Measurements from ENCODE around the gene CTSK.

CTSK gene

DNA sequence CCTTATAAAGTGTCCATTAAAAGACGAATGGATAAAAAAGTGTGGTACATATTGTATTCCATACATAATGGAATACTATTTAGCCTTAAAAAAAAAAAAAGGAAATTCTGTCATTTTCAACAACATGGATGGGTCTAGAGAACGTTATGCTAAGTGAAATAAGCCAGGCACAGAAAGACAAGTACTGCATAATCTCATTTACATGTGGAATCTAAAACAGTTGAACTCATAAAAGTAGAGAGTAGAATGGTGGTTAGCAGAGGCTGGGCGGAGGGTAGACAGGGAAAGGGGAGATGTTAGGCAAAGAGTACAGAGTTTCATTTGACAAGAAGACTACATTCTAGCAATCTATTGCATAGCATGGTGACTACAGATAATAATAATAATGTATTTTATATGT is 45.0 kb downstream of the CTSK start:
- DNase-seq (ENCODE audit: low spot score) (no peak), FAIRE-seq (no peak)

DNA sequence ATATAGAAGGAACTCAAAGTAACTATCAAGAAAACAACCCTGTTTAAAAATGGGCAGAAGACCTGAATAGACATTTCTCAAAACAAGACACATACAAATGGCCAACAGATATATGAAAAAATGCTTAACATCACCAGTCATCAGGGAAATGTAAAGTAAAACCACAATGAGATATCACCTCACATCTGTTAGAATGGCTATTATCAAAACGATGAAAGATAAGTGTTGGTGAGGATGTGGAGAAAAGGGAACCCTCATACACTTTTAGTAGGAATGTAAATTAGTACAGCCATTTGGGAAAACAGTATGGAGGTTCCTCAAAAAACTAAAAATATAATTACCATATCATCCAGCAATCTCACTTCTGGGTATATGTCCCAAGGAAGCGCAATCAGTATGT is 45.5 kb downstream of the CTSK start:
- DNase-seq (ENCODE audit: low spot score) (no peak), FAIRE-seq (no peak)

DNA sequence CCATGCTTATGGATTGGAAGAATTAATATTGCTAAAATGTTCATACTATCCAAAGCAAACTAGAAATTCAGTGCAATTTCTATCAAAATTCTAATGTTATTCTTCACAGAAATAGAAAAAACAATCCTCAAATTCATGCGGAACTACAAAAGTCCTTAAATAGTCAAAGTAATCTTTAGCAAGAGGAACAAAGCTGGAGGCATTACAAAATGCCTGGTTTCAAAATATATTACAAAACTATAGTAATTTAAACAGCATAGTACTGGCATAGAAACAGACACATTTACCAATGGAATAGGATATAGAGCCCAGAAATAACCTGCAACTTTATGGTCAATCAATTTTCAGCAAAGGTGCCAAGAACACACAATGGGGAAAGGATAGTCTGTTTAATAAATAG is 46.3 kb downstream of the CTSK start:
- FAIRE-seq (no peak), DNase-seq (ENCODE audit: low spot score) (no peak)

DNA sequence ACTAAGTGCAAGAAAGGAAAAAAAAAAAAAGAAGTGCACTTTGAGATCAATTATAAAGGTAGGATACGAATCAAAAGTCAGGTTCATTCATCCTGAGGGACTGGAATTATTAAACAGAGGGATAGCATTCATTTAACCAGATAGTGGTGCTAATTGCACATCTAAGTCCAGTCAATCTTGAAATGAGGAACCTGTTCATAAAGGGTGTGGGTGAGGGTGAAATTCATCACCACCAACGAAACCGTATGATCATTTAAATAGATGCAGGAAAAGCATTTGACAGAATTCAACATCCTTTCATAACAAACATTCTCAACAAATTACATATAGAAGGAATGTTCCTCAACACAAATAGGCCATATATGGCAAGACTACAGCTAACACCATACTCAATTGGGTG is 48.0 kb downstream of the CTSK start:
- DNase-seq (ENCODE audit: low spot score) (no peak), FAIRE-seq (no peak)

DNA sequence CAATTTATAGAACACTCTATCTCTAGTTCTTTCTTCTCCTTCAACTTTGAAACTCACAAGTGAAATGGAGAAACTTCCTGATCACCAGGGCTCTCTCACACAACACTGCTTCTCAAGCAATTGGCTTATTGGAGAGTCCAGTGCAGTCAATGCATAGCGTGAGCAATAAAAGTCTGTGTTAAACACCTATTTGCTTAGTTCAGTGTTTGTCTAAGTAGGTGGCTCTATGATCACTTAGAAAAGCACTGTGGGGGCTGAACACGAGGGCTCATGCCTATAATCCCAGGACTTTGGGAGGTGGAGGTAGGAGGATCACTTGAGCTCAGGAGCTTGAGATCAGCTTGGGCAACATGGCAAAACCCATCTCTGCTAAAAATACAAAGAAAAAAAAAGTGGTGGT is 54.6 kb downstream of the CTSK start:
- FAIRE-seq, result no peak
- DNase-seq (ENCODE audit: low spot score), result no peak

DNA sequence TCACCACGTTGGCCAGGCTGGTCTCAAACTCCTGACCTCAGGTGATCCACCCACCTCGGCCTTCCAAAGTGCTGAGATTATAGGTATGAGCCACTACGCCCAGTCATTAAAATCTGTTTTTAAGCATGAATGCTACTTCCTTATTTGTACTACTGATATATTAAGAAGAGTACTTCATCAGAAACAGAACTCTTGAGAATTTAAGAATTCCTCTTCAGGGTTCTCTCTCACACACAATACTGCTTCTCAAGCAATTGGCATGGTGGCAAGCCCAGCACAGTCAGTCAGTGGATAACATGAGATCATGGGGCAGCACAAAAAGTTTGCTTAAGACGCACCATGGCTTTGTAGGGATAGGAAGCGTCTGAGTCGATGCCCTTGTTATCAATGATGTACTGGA is 56.6 kb downstream of the CTSK start:
- FAIRE-seq (no peak), DNase-seq (ENCODE audit: low spot score) (no peak)

DNA sequence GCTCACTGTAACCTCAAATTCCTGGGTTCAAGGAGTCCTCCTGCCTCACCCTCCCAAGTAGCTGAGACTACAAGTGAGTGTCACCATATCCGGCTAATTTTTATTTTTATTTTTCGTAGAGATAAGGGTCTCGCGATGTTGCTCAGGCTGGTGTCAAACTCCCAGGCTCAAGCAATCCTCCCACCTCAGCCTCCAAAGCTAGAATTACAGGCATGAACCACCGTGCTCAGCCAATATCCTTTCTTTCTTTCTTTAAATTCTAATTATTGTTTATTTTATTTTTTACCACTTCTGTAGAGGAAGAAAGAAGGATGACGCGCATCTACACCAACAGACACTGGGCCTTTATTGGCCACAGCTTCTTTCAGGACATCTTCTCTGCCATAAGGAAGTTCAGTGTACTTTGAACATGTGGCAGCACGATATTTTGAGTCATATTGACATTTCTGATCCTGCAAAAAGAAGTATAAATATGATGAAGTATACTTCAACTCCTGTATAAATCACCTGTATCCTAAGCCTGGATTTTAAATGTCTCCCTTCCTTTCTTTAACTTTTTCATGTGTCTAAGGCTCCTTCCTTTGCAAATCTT is 58.2 kb downstream of the CTSK start:
- FAIRE-seq (no peak), DNase-seq (ENCODE audit: low spot score) (no peak)

DNA sequence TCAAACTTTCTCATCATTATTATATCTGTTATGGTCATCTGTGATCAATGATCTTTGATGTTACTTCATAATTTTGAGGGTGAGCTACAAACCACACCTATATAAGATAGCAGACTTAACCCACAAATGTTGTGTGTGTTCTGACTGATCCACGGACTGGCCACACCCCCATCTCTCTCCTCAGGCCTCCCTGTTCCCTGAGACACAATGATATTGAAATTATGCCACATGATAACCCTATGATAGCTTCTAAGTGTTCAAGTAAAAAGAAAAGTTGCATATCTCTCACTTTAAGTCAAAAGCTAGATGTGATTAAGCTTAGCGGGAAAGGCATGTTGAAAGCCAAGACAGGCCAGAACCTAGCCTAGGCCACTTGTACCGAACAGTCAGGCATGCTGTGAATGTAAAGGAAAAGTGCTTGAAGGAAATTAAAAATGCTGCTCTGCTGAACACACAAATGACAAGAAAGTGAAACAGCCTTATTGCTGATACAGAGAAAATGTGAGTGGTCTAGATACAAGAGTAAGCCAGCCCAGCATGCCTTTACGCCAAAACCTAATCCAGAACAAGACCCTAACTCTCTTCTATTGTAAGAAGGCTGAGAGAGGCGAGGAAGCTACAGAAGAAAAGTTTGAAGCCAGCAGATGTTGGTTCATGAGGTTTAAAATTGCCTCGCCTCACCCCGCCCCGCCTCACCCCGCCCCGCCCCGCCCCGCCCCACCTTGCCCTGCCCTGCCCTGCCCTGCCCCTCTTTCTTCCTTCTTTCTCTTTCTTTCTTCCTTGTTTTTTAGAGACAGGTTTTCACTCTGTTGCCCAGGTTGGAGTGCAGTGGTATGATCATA is 59.0 kb downstream of the CTSK start:
- no peak for DNase-seq (ENCODE audit: low spot score)
- FAIRE-seq, result no peak

Data from RCC 7860 (cell line).